ENCODE measurements around the gene DCAF12.
"Not testable (repeated sequence)": the region's sequence is repeated elsewhere in the genome, so short reads cannot be mapped to it uniquely, and the experiment has no call there.

The DCAF12 gene

DNA sequence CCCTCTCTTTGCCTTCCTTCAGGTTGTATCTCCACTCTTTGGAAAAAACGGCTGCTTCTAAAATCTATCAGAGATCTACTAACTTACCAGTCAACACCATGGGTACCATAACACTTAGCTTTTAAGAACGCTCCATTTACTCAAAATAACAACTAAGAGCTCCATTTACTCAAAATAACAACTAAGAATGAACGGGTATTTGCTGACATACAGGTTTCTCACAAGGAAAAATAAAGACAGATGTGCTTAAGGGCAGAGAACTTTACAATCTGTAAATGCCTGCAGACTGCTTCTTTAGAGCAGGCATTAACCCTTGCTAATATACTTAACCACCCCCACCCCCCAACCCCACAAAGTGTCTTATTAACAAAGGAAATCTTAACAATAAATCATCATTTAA, 80.6 kb downstream of the DCAF12 start:
- no peaks in the 10 kb centered on the region for H3K27me3 ChIP-seq (ENCODE audit: control insufficient read depth in 3 of 3, insufficient read depth in 3 of 3, low read depth in 1 of 3, low read length in 3 of 3)
- H3K36me3 ChIP-seq (replicated peaks in 1 of 2; ENCODE audit: control insufficient read depth in 2 of 2, insufficient read depth in 2 of 2, low read length in 2 of 2) = peaks cover 0 to 31% of the 10 kb centered on the region in 2 donors
- no peak overlapping the region for H3K9ac ChIP-seq (ENCODE audit: low read depth, low read length, poor library complexity)
- no peak overlapping the region for H3K4me2 ChIP-seq (ENCODE audit: insufficient read depth, low read length, poor library complexity, severe bottlenecking)
- no peak overlapping the region for H3K18ac ChIP-seq (ENCODE audit: low read length)
- H2BK120ac ChIP-seq (ENCODE audit: low read depth, low read length) = no peak overlapping the region
- no CpG with 5 or more reads among the region's 3 CpGs for WGBS, 2 donors (ENCODE audit: extremely low coverage in 2 of 2, insufficient read length in 2 of 2, insufficient replicate concordance in 1 of 2)
- DNase-seq (ENCODE audit: low spot score) = no peak
- H3K9me3 ChIP-seq (replicated peaks in 1 of 2; ENCODE audit: control insufficient read depth in 2 of 2, insufficient read depth in 1 of 2, low read depth in 1 of 2, low read length in 2 of 2) = peaks cover 2 to 5% of the 10 kb centered on the region in 2 donors
- no peak overlapping the region for H3K14ac ChIP-seq (ENCODE audit: low read length)
- no peak overlapping the region for H4K8ac ChIP-seq (ENCODE audit: low read depth, low read length)
- no peak overlapping the region for H2BK15ac ChIP-seq (ENCODE audit: low read length)
- H2BK12ac ChIP-seq (ENCODE audit: low read length) = no peak overlapping the region
- H2AFZ ChIP-seq (ENCODE audit: low read length) = no peak overlapping the region
- H3K4ac ChIP-seq (ENCODE audit: low read length) = no peak overlapping the region
- no peak overlapping the region for H2BK5ac ChIP-seq (ENCODE audit: low read length)
- H4K91ac ChIP-seq (ENCODE audit: low read depth, low read length, poor library complexity) = no peak overlapping the region
- H3K23ac ChIP-seq (ENCODE audit: low read depth, low read length, poor library complexity) = no peak overlapping the region
- no peak overlapping the region for H2AK5ac ChIP-seq (ENCODE audit: low read depth, low read length)
- H3K4me3 ChIP-seq (ENCODE audit: low read length in 2 of 2) = no peak overlapping the region
- H3K79me1 ChIP-seq (ENCODE audit: low read depth, low read length) = peaks cover 10% of the 10 kb centered on the region
- peaks cover 6 to 16% of the 10 kb centered on the region in 2 donors for H3K4me1 ChIP-seq (ENCODE audit: control insufficient read depth in 2 of 2, insufficient read depth in 1 of 2, low read depth in 1 of 2, low read length in 2 of 2)
- H3K27ac ChIP-seq (replicated peaks; ENCODE audit: low read length) = no peak overlapping the region

DNA sequence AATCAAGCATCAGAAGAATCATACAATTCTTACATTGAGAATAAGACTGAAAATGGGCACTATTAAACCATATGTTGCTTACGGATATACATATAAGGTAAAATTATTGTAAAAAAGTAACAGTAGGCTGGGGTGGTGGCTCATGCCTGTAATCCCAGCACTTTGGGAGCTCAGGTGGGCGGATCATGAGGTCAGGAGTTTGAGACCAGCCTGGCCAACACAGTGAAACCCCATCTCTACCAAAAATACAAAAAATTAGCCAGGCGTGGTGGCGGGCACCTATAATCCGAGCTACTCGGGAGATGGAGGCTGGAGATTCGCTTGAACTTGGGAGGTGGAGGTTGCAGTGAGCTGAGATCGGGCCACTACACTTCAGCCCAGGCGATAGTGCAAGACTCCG, 84.4 kb downstream of the DCAF12 start:
- H3K79me1 ChIP-seq (ENCODE audit: low read depth, low read length); H2BK120ac ChIP-seq (ENCODE audit: low read depth, low read length); H3K14ac ChIP-seq (ENCODE audit: low read length); H3K27me3 ChIP-seq (ENCODE audit: control insufficient read depth in 3 of 3, insufficient read depth in 3 of 3, low read depth in 1 of 3, low read length in 3 of 3); H4K91ac ChIP-seq (ENCODE audit: low read depth, low read length, poor library complexity); H2BK12ac ChIP-seq (ENCODE audit: low read length); H2AFZ ChIP-seq (ENCODE audit: low read length); H3K4me1 ChIP-seq (ENCODE audit: control insufficient read depth in 2 of 2, insufficient read depth in 1 of 2, low read depth in 1 of 2, low read length in 2 of 2); H3K27ac ChIP-seq (replicated peaks; ENCODE audit: low read length); H3K18ac ChIP-seq (ENCODE audit: low read length); H2BK15ac ChIP-seq (ENCODE audit: low read length); H3K4ac ChIP-seq (ENCODE audit: low read length); H3K4me3 ChIP-seq (ENCODE audit: low read length in 2 of 2); H3K9ac ChIP-seq (ENCODE audit: low read depth, low read length, poor library complexity); H2BK5ac ChIP-seq (ENCODE audit: low read length); H2AK5ac ChIP-seq (ENCODE audit: low read depth, low read length); DNase-seq (ENCODE audit: low spot score); H3K4me2 ChIP-seq (ENCODE audit: insufficient read depth, low read length, poor library complexity, severe bottlenecking); H4K8ac ChIP-seq (ENCODE audit: low read depth, low read length); H3K23ac ChIP-seq (ENCODE audit: low read depth, low read length, poor library complexity); H3K9me3 ChIP-seq (replicated peaks in 1 of 2; ENCODE audit: control insufficient read depth in 2 of 2, insufficient read depth in 1 of 2, low read depth in 1 of 2, low read length in 2 of 2): not testable (repeated sequence)
- H3K36me3 ChIP-seq (replicated peaks in 1 of 2; ENCODE audit: control insufficient read depth in 2 of 2, insufficient read depth in 2 of 2, low read length in 2 of 2) = peaks cover 0 to 50% of the 10 kb centered on the region in 2 donors
- WGBS, 2 donors (ENCODE audit: extremely low coverage in 2 of 2, insufficient read length in 2 of 2, insufficient replicate concordance in 1 of 2) = no CpG with 5 or more reads among the region's 10 CpGs

DNA sequence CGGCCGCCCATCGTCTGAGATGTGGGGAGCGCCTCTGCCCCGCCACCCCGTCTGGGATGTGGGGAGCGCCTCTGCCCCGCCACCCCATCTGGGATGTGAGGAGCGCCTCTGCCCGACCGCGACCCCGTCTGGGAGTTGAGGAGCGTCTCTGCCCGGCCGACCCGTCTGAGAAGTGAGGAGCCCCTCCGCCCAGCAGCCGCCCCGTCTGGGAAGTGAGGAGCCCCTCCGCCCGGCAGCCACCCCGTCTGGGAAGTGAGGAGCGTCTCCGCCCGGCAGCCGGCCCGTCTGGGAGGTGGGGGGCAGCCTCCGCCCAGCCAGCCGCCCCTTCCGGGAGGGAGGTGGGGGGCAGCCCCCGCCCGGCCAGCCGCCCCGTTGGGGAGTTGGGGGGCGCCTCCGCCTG, 87.6 kb downstream of the DCAF12 start:
- not testable (repeated sequence) for H4K8ac ChIP-seq (ENCODE audit: low read depth, low read length); H3K27ac ChIP-seq (replicated peaks; ENCODE audit: low read length); H2BK5ac ChIP-seq (ENCODE audit: low read length); H2BK12ac ChIP-seq (ENCODE audit: low read length); H2AK5ac ChIP-seq (ENCODE audit: low read depth, low read length); H3K4ac ChIP-seq (ENCODE audit: low read length); H4K91ac ChIP-seq (ENCODE audit: low read depth, low read length, poor library complexity); H2BK15ac ChIP-seq (ENCODE audit: low read length); H3K4me1 ChIP-seq (ENCODE audit: control insufficient read depth in 2 of 2, insufficient read depth in 1 of 2, low read depth in 1 of 2, low read length in 2 of 2); H3K9ac ChIP-seq (ENCODE audit: low read depth, low read length, poor library complexity); H3K18ac ChIP-seq (ENCODE audit: low read length); H3K14ac ChIP-seq (ENCODE audit: low read length); H2AFZ ChIP-seq (ENCODE audit: low read length); H3K79me1 ChIP-seq (ENCODE audit: low read depth, low read length); H3K27me3 ChIP-seq (ENCODE audit: control insufficient read depth in 3 of 3, insufficient read depth in 3 of 3, low read depth in 1 of 3, low read length in 3 of 3); H3K4me2 ChIP-seq (ENCODE audit: insufficient read depth, low read length, poor library complexity, severe bottlenecking); H3K9me3 ChIP-seq (replicated peaks in 1 of 2; ENCODE audit: control insufficient read depth in 2 of 2, insufficient read depth in 1 of 2, low read depth in 1 of 2, low read length in 2 of 2); DNase-seq (ENCODE audit: low spot score); H2BK120ac ChIP-seq (ENCODE audit: low read depth, low read length); H3K4me3 ChIP-seq (ENCODE audit: low read length in 2 of 2); H3K23ac ChIP-seq (ENCODE audit: low read depth, low read length, poor library complexity)
- WGBS, 2 donors (ENCODE audit: extremely low coverage in 2 of 2, insufficient read length in 2 of 2, insufficient replicate concordance in 1 of 2) = no CpG with 5 or more reads among the region's 37 CpGs
- peaks cover 0 to 47% of the 10 kb centered on the region in 2 donors for H3K36me3 ChIP-seq (replicated peaks in 1 of 2; ENCODE audit: control insufficient read depth in 2 of 2, insufficient read depth in 2 of 2, low read length in 2 of 2)

DNA sequence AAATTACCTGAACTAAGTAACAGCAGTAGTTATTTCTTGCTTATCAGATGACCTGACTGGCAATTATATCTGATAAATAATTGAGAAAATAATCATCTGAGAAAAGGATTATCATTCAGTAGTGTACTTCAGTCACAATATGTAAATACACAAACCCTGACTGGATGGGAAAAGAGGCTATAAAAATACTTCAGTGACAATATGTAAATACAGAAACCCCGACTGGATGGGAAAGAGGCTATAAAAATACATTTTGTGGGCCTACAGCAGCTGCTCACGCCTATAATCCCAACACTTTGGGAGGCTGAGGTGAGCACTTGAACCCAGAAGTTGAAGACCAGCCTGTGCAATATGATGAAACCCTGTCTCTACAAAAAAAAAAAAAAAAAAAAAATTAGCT, 88.9 kb downstream of the DCAF12 start:
- no peaks in the 10 kb centered on the region for H3K27me3 ChIP-seq (ENCODE audit: control insufficient read depth in 3 of 3, insufficient read depth in 3 of 3, low read depth in 1 of 3, low read length in 3 of 3)
- H2BK15ac ChIP-seq (ENCODE audit: low read length) = no peak overlapping the region
- no peak overlapping the region for H3K14ac ChIP-seq (ENCODE audit: low read length)
- H3K79me1 ChIP-seq (ENCODE audit: low read depth, low read length) = peaks cover 3% of the 10 kb centered on the region
- H3K23ac ChIP-seq (ENCODE audit: low read depth, low read length, poor library complexity) = no peak overlapping the region
- peaks cover 0 to 44% of the 10 kb centered on the region in 2 donors for H3K36me3 ChIP-seq (replicated peaks in 1 of 2; ENCODE audit: control insufficient read depth in 2 of 2, insufficient read depth in 2 of 2, low read length in 2 of 2)
- no peaks in the 10 kb centered on the region for H3K4me1 ChIP-seq (ENCODE audit: control insufficient read depth in 2 of 2, insufficient read depth in 1 of 2, low read depth in 1 of 2, low read length in 2 of 2)
- H3K4me2 ChIP-seq (ENCODE audit: insufficient read depth, low read length, poor library complexity, severe bottlenecking) = no peak overlapping the region
- H2AK5ac ChIP-seq (ENCODE audit: low read depth, low read length) = no peak overlapping the region
- no peak overlapping the region for H3K18ac ChIP-seq (ENCODE audit: low read length)
- H2BK12ac ChIP-seq (ENCODE audit: low read length) = no peak overlapping the region
- H4K91ac ChIP-seq (ENCODE audit: low read depth, low read length, poor library complexity) = no peak overlapping the region
- DNase-seq (ENCODE audit: low spot score) = no peak
- no peak overlapping the region for H2BK5ac ChIP-seq (ENCODE audit: low read length)
- H3K4ac ChIP-seq (ENCODE audit: low read length) = no peak overlapping the region
- peaks cover 0 to 5% of the 10 kb centered on the region in 2 donors for H3K9me3 ChIP-seq (replicated peaks in 1 of 2; ENCODE audit: control insufficient read depth in 2 of 2, insufficient read depth in 1 of 2, low read depth in 1 of 2, low read length in 2 of 2)
- H3K27ac ChIP-seq (replicated peaks; ENCODE audit: low read length) = no peak overlapping the region
- no CpG with 5 or more reads among the region's 2 CpGs for WGBS, 2 donors (ENCODE audit: extremely low coverage in 2 of 2, insufficient read length in 2 of 2, insufficient replicate concordance in 1 of 2)
- no peak overlapping the region for H2BK120ac ChIP-seq (ENCODE audit: low read depth, low read length)
- no peak overlapping the region for H2AFZ ChIP-seq (ENCODE audit: low read length)
- H4K8ac ChIP-seq (ENCODE audit: low read depth, low read length) = no peak overlapping the region
- H3K9ac ChIP-seq (ENCODE audit: low read depth, low read length, poor library complexity) = no peak overlapping the region
- H3K4me3 ChIP-seq (ENCODE audit: low read length in 2 of 2) = no peak overlapping the region

Measured in neuronal stem cell (in vitro differentiated cells).